NCI-H226 (cell line): Measurements from ENCODE around the gene SLC45A3.
A peak's percentile ranks its signal among the peaks of the same experiment; 100 is the strongest.
"Not testable (repeated sequence)": the region's sequence is repeated elsewhere in the genome, so short reads cannot be mapped to it uniquely, and the experiment has no call there.

Experiments used
- DNase-seq: peaks from one replicate; pipeline ENCODE4 v3.0.0-alpha.2; 2015

SLC45A3 gene

GRCh38 chr1:205680073-205680851 lies at the start of gene SLC45A3:
Gene SLC45A3, minus strand, starts transcription at chr1:205680509. Its CDS starts 15,853 bp downstream, at chr1:205664656.
- no peak for DNase-seq

- no peak for DNase-seq
Observed at GRCh38 chr1:205726619-205727125, 46.4 kb upstream of the SLC45A3 start.

GRCh38 chr1:205725514-205725913 lies 45.2 kb upstream of the SLC45A3 start:
- DNase-seq = no peak

GRCh38 chr1:205720740-205721139 lies 40.4 kb upstream of the SLC45A3 start:
- DNase-seq = not testable (repeated sequence)

- no peak for DNase-seq
Observed at GRCh38 chr1:205719762-205720161, 39.5 kb upstream of the SLC45A3 start.

GRCh38 chr1:205719015-205719414 lies 38.7 kb upstream of the SLC45A3 start:
- no peak for DNase-seq

GRCh38 chr1:205716371-205717132 lies 36.2 kb upstream of the SLC45A3 start:
- no peak for DNase-seq

- DNase-seq = no peak
Observed at GRCh38 chr1:205715628-205716027, 35.3 kb upstream of the SLC45A3 start.

- DNase-seq = no peak
Observed at GRCh38 chr1:205714906-205715246, 34.6 kb upstream of the SLC45A3 start.

- no peak for DNase-seq
Observed at GRCh38 chr1:205714190-205714905, 34.0 kb upstream of the SLC45A3 start.

GRCh38 chr1:205711105-205712048 lies 31.1 kb upstream of the SLC45A3 start:
- peak; percentile 32 for DNase-seq

- no peak for DNase-seq
Observed at GRCh38 chr1:205710201-205711062, 30.1 kb upstream of the SLC45A3 start.

- no peak for DNase-seq
Observed at GRCh38 chr1:205709640-205710039, 29.3 kb upstream of the SLC45A3 start.

- DNase-seq = no peak
Observed at GRCh38 chr1:205709059-205709398, 28.7 kb upstream of the SLC45A3 start.

GRCh38 chr1:205706601-205707502 lies 26.5 kb upstream of the SLC45A3 start:
- DNase-seq = no peak

GRCh38 chr1:205704903-205705302 lies 24.6 kb upstream of the SLC45A3 start:
- no peak for DNase-seq

GRCh38 chr1:205703072-205703471 lies 22.8 kb upstream of the SLC45A3 start:
- no peak for DNase-seq

- DNase-seq = no peak
Observed at GRCh38 chr1:205701891-205702290, 21.6 kb upstream of the SLC45A3 start.

GRCh38 chr1:205701420-205701819 lies 21.1 kb upstream of the SLC45A3 start:
- no peak for DNase-seq

- DNase-seq = no peak
Observed at GRCh38 chr1:205700865-205701401, 20.6 kb upstream of the SLC45A3 start.
